Osteoblast (primary cell): ENCODE results near the gene DNAH17. TPM values are rescaled to one million over a fixed set of nuclear protein-coding genes. Genes with fewer than 3 reads are reported as not detected.
"Not testable (repeated sequence)": the region's sequence is repeated elsewhere in the genome, so short reads cannot be mapped to it uniquely, and the experiment has no call there.

Experiments used
- DNase-seq: peaks from one replicate; pipeline ENCODE4 v3.0.0; 2011; ENCODE audit warnings: low spot score, mixed read lengths; ENCODE audit not compliant: insufficient read length; ENCODE audit errors: missing footprints
- H2AFZ ChIP-seq: 2 replicates; pipeline ENCODE4 v1.6.0; 2011; ENCODE audit warnings: mild to moderate bottlenecking, low read length
- H3K27ac ChIP-seq: 2 replicates; pipeline ENCODE4 v1.5.1; 2011; ENCODE audit warnings: mild to moderate bottlenecking, low read depth, low read length, moderate library complexity
- H3K27me3 ChIP-seq: 2 replicates; pipeline ENCODE4 v1.6.0; 2012; ENCODE audit warnings: mild to moderate bottlenecking, control low read depth, inconsistent platforms, low read length, moderate library complexity; ENCODE audit not compliant: insufficient read depth
- H3K36me3 ChIP-seq: 2 replicates; pipeline ENCODE4 v1.5.1; 2011; ENCODE audit warnings: mild to moderate bottlenecking, low read length, control low read depth, moderate library complexity; ENCODE audit not compliant: insufficient read depth
- H3K4me1 ChIP-seq: 2 replicates; pipeline ENCODE4 v1.5.1; 2011; ENCODE audit warnings: mild to moderate bottlenecking, low read length, control low read depth, moderate library complexity; ENCODE audit not compliant: insufficient read depth
- H3K4me2 ChIP-seq: 2 replicates; pipeline ENCODE4 v1.6.0; 2011; ENCODE audit warnings: mild to moderate bottlenecking, low read length; ENCODE audit not compliant: insufficient read depth
- H3K4me3 ChIP-seq: fragments of 200-600 bp; sonication (generic); 3 replicates; pipeline ENCODE4 v1.5.1; 2012; ENCODE audit warnings: mild to moderate bottlenecking, low read length, inconsistent platforms; ENCODE audit not compliant: insufficient read depth
- H3K79me2 ChIP-seq: 2 replicates; pipeline ENCODE4 v1.6.0; 2012; ENCODE audit warnings: mild to moderate bottlenecking, low read length, control low read depth, inconsistent platforms; ENCODE audit not compliant: insufficient read depth
- H3K9me3 ChIP-seq: 2 replicates; pipeline ENCODE4 v1.5.1; 2011; ENCODE audit warnings: low read depth, low read length, control low read depth
- H4K20me1 ChIP-seq: 2 replicates; pipeline ENCODE4 v1.6.0; 2012; ENCODE audit warnings: mild to moderate bottlenecking, low read length, control low read depth; ENCODE audit not compliant: insufficient read depth
- CTCF ChIP-seq: IDR thresholded peaks from 2 replicates; pipeline ENCODE4 v1.5.1; 2011; ENCODE audit warnings: mild to moderate bottlenecking, low read depth, low read length, moderate library complexity; ENCODE audit errors: extremely low read depth
- total RNA-seq: library from RNA; depleted of rRNA; stranded (reverse); fragments of >200 nt; gene quantifications from 2 replicates; pipeline ENCODE4 v1.2.3, GENCODE V29; 2012

The DNAH17 gene
- total RNA-seq, 1 donor = under 0.01 TPM

DNA sequence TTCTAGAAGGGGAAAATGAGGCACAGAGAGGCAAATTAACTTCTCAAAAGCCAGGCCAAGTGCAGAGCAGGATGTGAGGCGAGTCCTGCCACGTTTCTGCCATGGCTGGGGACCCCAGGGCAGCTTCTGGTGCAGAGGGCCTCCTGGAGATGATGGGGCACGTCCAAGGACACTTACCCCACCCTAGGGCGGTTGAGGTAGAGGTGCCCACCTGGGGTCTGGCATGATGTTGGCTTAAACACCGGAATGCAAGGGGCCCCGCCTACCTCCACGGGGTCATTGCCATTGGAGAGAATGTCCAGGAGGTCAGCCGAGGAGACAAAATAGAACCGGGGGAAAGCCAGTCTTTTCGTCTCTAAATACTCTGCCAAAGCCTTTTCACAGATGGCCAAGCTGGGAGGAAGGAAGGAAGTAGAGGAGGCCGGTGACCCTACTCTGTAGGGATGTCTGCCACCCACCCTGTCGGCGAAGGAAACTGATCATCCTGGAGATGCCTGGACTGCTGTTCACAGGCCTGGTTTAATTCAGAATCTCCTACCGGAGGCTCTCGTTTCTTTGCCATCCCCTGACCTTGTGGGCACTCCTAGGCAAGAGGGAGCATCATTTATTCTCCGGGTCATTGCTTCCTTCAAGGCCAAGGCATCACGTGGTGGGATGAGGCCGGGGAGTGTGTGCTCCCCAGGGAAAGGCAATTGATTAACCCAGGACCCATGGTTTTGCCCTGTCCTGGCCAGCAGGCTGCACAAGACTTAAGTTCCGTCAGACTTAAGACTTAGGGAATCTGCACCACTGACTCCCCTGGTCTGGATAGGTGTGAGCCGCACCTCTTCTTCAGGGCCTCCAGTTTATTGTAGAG lies 70.5 kb downstream of the DNAH17 start:
- Histone ChIP-seq H3K27me3 (peaks cover 21% of the 10 kb centered on the region), H3K27ac (no peak overlapping the region), H3K4me1 (peaks cover 5% of the 10 kb centered on the region), H3K36me3 (no peaks in the 10 kb centered on the region), H3K9me3 (no peaks in the 10 kb centered on the region), H4K20me1 (peaks cover 3% of the 10 kb centered on the region), H2AFZ (no peak overlapping the region), H3K4me3 (no peak overlapping the region), H3K79me2 (no peaks in the 10 kb centered on the region), H3K4me2 (no peak overlapping the region)
- TF ChIP-seq CTCF = no peak
- DNase-seq = peak; percentile 55

GRCh38 chr17:78504156-78504925 lies 72.9 kb downstream of the DNAH17 start:
- no peak for DNase-seq
- Histone ChIP-seq H3K27me3 (peaks cover 26% of the 10 kb centered on the region), H3K36me3 (no peaks in the 10 kb centered on the region), H4K20me1 (peaks cover 3% of the 10 kb centered on the region), H3K4me1 (peaks cover 5% of the 10 kb centered on the region), H3K4me2 (no peak overlapping the region), H3K27ac (no peak overlapping the region), H3K9me3 (no peaks in the 10 kb centered on the region), H2AFZ (no peak overlapping the region), H3K4me3 (no peak overlapping the region), H3K79me2 (no peaks in the 10 kb centered on the region)
- TF ChIP-seq CTCF = no peak

DNA sequence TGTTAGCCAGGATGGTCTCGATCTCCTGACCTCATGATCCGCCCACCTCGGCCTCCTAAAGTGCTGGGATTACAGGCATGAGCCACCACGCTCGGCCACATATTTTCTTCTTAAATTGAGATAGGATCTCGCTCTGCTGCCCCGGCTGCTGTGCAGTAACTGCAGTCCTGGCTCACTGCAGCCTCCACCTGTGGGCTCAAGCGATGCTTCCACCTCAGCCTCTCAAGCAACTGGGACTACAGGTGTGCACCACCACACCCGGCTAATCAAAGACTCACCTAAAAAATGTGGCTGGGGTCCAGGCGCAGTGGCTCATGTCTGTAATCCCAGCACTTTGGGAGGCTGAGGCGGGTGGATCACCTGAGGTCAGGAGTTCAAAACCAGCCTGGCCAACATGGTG lies 73.8 kb downstream of the DNAH17 start:
- not testable (repeated sequence) for H3K79me2 ChIP-seq, H3K4me2 ChIP-seq, DNase-seq, H3K4me3 ChIP-seq, H4K20me1 ChIP-seq, H3K9me3 ChIP-seq, H3K4me1 ChIP-seq, H3K36me3 ChIP-seq, H2AFZ ChIP-seq, H3K27ac ChIP-seq
- peaks cover 27% of the 10 kb centered on the region for H3K27me3 ChIP-seq

GRCh38 chr17:78502611-78503148 lies 74.5 kb downstream of the DNAH17 start:
- Histone ChIP-seq H3K4me1 (peaks cover 5% of the 10 kb centered on the region), H3K27ac (no peak overlapping the region)
- no peak for TF ChIP-seq CTCF

More at GRCh38 chr17:78502611-78503148, 74.5 kb downstream of the DNAH17 start:
- Histone ChIP-seq H3K4me2 (no peak overlapping the region), H3K79me2 (no peaks in the 10 kb centered on the region), H3K9me3 (no peaks in the 10 kb centered on the region), H4K20me1 (peaks cover 3% of the 10 kb centered on the region), H3K36me3 (no peaks in the 10 kb centered on the region), H3K27me3 (peaks cover 20% of the 10 kb centered on the region), H2AFZ (no peak overlapping the region), H3K4me3 (no peak overlapping the region)
- DNase-seq = peak; percentile 82
